OCI-LY7 (cell line): ENCODE measurements around the gene MCF2L2.

Experiments
- CTCF ChIP-seq: fragments of 200-600 bp; sonication (generic); conservative IDR thresholded peaks from 2 replicates; pipeline ENCODE4 v1.5.1; 2014; ENCODE audit warnings: mild to moderate bottlenecking, antibody characterized with exemption, low read length, moderate library complexity, mixed read lengths
- EZH2phosphoT487 ChIP-seq: fragments of 200-600 bp; sonication (generic); IDR thresholded peaks from 2 replicates; pipeline ENCODE4 v1.6.1; 2018; ENCODE audit warnings: low read depth, borderline replicate concordance, mild to moderate bottlenecking, mixed run types, antibody characterized with exemption, low read length, moderate library complexity, mixed read lengths

GRCh38 chr3:183381179-183381578, 47.2 kb downstream of the MCF2L2 start:
- TF ChIP-seq CTCF (no peak), EZH2phosphoT487 (no peak)
